GM11168 (cell line): Measurements from ENCODE around the gene KRTAP6-3.

ENCODE experiments used
- in situ Hi-C: fragments of 300-500 bp; cut with MboI; formaldehyde crosslinking; loops from one replicate; pipeline ENCODE4 v1.12.0; 2022; ENCODE audit warnings: low sequenced_read_pairs; ENCODE audit not compliant: unreplicated experiment

The KRTAP6-3 gene

DNA sequence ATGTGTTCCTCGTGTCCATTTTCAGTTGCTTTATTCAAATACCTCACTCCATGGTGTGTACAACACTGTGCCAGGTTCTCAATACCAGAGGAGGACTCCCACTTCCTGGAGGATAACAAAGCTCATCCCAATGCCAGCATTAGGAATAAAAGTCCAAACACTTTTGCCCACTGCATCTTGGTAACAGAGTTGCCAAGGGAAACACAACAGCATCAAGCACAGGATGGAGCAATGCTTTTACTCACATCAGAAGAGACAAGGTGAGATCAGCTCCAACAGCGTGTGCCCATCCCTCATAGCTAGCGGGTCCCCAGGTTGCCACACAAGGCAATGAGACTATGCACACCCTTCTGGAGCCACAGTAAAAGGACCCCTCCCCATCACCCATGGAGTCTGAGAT, 31.1 kb downstream of the KRTAP6-3 start:
- in situ Hi-C loops, result no loop called here

DNA sequence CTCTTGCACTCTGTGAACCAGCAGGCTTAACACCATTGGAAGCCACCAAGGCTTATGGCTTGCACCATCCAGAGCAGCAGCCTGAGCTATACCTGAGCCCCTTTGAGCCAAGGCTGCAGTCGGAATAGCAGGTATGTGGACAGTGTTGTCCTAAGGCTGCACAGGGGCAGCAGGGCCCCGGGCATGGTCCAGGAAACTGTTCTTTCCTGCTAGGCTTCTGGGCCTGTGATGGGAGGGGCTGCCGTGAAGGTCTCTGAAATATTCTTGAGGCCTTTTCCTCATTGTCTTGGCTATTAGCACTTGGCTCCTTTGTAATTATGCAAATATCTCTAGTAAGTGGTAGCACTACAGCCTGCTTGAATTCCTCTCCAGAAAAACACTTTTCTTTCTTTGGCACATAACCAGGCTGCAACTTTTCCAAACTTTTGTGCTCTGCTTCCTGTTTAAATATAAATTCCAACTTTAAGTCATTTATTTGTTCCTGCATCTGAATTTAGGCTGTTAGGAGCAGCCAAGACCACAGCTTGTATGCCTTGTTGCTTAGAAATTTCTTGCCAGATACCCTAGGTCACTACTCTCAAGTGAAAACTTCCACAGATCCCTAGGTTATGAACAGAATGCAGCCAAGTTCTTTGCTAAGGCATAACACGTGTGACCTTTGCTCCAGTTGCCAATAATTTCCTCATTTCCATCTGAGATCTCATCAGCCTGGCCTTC, 33.4 kb downstream of the KRTAP6-3 start:
- in situ Hi-C loops, result no loop called here

DNA sequence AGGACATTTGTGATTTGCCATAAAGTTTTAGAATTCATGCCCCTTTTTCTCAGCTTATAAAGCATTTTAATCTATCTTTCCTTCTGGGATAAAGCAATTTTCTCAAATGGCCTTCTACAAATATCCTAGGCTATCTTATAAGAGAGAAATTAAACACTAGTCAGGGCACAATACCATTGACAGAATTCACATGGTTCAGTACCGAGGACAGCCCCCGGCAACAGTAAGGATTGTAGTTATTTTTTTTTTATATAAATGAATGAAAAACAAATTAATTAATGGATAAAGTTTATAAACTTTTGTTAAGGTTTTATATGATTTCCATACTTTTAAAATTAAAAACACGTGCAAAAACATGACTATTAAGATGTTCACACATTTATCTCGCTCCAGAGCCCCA, 35.9 kb downstream of the KRTAP6-3 start:
- in situ Hi-C loops, result no loop called here

DNA sequence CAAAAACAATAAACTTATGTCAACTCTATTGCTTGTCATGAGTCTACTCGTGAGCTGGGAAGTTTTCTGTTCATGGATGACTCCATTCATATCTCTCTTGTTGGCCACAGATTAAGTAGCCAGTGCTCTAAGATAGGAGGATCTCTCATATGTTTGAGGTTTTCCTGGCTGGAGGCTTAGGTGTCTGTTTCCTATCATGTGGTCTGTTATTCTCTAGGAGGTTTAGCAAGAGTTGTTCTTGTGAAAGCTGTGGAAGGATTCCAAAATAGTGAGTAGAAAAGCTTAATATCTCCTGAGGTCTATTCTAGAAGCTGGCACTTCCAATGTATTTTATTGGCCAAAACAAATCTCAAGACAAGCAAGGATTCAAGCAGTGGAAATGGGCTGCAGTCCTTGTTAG, 37.0 kb downstream of the KRTAP6-3 start:
- in situ Hi-C loops, result no loop called here

DNA sequence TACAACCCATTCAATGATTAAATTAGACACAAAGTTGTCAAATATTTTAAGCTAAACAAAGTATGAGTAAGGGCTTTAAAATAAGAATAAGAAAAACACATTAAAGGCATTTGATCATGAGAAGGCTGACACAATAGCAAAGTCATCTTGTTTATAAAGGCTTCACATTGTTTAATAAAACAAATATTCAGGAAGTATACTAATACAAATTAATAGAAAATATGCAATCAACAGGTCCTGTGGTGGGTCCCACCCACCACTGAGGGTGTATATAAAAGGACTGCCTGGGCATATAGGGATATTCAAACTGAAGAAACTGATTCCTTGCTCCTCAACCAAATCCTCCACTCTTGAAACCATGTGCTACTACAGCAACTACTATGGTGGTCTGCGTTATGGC, 42.7 kb downstream of the KRTAP6-3 start, which contains the start of gene KRTAP20-2:
KRTAP20-2 (plus strand) TSS at position 301 of the 400 bp plus-strand sequence; CDS start at position 359, 58 bp downstream.
- in situ Hi-C loops, result no loop called here

DNA sequence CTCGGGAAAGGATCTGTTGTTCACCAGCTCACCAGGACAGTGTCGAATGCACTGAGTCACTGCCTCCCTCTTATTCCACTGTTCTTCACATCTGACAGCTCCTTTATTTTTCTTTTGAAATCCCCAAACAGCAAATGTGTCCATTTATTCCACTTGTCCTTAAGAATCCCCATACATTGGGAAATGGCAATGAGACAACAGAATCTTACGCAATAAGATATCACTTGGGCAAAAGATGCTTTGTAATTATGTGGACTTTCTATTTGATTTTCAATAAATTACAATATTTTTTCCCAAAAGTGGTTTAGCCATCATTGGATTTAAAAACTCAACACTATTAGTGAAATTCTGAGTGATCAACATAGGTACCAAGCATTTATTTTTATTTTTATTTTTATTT, 46.4 kb downstream of the KRTAP6-3 start:
- in situ Hi-C loops, result no loop called here

DNA sequence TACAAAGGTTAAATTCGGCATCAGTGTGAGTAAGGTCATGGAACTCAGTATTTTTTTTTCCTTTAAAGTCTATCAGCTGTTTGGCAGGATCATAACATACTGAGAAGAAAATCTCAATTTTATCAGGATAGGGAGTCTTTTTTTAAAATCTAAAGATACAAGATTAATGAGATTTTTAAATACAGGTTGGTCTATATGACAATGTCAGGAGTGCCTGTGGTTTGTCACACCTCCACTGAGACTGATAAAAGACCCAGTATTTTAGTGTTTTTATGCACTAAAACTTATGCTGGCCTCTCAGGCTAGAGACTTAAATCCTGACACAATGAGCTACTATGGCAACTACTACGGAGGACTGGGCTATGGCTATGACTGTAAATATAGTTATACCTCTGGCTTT, 50.3 kb downstream of the KRTAP6-3 start, which contains the start of gene KRTAP20-3:
KRTAP20-3 (plus strand) TSS at position 301 of the 400 bp plus-strand sequence.
- in situ Hi-C loops, result no loop called here
